H9 (cell line): ENCODE results near the gene ZSWIM5. TPM values are rescaled to one million over a fixed set of nuclear protein-coding genes. Genes with fewer than 3 reads are reported as not detected.

Experiments
- DNase-seq: peaks from one replicate; pipeline ENCODE4 v3.0.0-alpha.2; 2017
- H2AFZ ChIP-seq: one replicate; pipeline ENCODE4 v1.6.1; 2013; ENCODE audit warnings: mild to moderate bottlenecking, low read length, control low read depth, moderate library complexity
- H2AK5ac ChIP-seq: 2 replicates; pipeline ENCODE4 v1.6.1; 2013; ENCODE audit warnings: low read length, control low read depth, mixed read lengths; ENCODE audit not compliant: insufficient read length
- H2BK120ac ChIP-seq: one replicate; pipeline ENCODE4 v1.6.1; 2013; ENCODE audit warnings: low read depth, mild to moderate bottlenecking, low read length, control low read depth, inconsistent platforms; ENCODE audit not compliant: poor library complexity, severe bottlenecking
- H2BK12ac ChIP-seq: 2 replicates; pipeline ENCODE4 v1.6.1; 2013; ENCODE audit warnings: low read length, control low read depth, mixed read lengths, low read depth; ENCODE audit not compliant: insufficient read length
- H2BK15ac ChIP-seq: 2 replicates; pipeline ENCODE4 v1.6.1; 2013; ENCODE audit warnings: low read depth, low read length, control low read depth
- H2BK20ac ChIP-seq: one replicate; pipeline ENCODE4 v1.6.1; 2013; ENCODE audit warnings: low read depth, mild to moderate bottlenecking, low read length, control low read depth, inconsistent platforms; ENCODE audit not compliant: poor library complexity, severe bottlenecking
- H2BK5ac ChIP-seq: 2 replicates; pipeline ENCODE4 v1.6.1; 2013; ENCODE audit warnings: low read length, control low read depth, mixed read lengths; ENCODE audit not compliant: insufficient read length
- H3K14ac ChIP-seq: 2 replicates; pipeline ENCODE4 v1.6.1; 2013; ENCODE audit warnings: low read length, control low read depth; ENCODE audit not compliant: insufficient read depth
- H3K18ac ChIP-seq: 2 replicates; pipeline ENCODE4 v1.6.1; 2013; ENCODE audit warnings: low read depth, mild to moderate bottlenecking, mixed read lengths, low read length, control low read depth; ENCODE audit not compliant: insufficient read length
- H3K23ac ChIP-seq: 2 replicates; pipeline ENCODE4 v1.6.1; 2013; ENCODE audit warnings: low read length, control low read depth, mixed read lengths, low read depth; ENCODE audit not compliant: insufficient read length
- H3K23me2 ChIP-seq: 2 replicates; pipeline ENCODE4 v1.6.1; 2013; ENCODE audit warnings: low read depth, mild to moderate bottlenecking, mixed read lengths, low read length, control low read depth; ENCODE audit not compliant: insufficient read length, poor library complexity, severe bottlenecking
- H3K27ac ChIP-seq: 2 replicates; pipeline ENCODE4 v1.5.1; 2013; ENCODE audit warnings: low read length, control low read depth, mixed read lengths, low read depth; ENCODE audit not compliant: insufficient read length
- H3K27me3 ChIP-seq: 2 replicates; pipeline ENCODE4 v1.6.1; 2013; ENCODE audit warnings: low read length, control low read depth, inconsistent platforms; ENCODE audit not compliant: insufficient read depth
- H3K4ac ChIP-seq: 2 replicates; pipeline ENCODE4 v1.6.1; 2013; ENCODE audit warnings: low read depth, mild to moderate bottlenecking, control low read depth, inconsistent platforms, low read length, moderate library complexity
- H3K4me1 ChIP-seq: 2 replicates; pipeline ENCODE4 v1.6.1; 2013; ENCODE audit warnings: low read length, control low read depth, inconsistent platforms; ENCODE audit not compliant: insufficient read depth
- H3K4me2 ChIP-seq: 2 replicates; pipeline ENCODE4 v1.6.1; 2013; ENCODE audit warnings: low read length, control low read depth, mixed read lengths; ENCODE audit not compliant: insufficient read length, insufficient read depth
- H3K56ac ChIP-seq: 2 replicates; pipeline ENCODE4 v1.6.1; 2013; ENCODE audit warnings: low read depth, mild to moderate bottlenecking, mixed read lengths, low read length, control low read depth; ENCODE audit not compliant: insufficient read length
- H3K79me1 ChIP-seq: 2 replicates; pipeline ENCODE4 v1.6.1; 2013; ENCODE audit warnings: low read depth, mild to moderate bottlenecking, moderate library complexity, low read length, control low read depth, inconsistent platforms; ENCODE audit not compliant: insufficient read depth, poor library complexity, severe bottlenecking
- H3K79me2 ChIP-seq: 2 replicates; pipeline ENCODE4 v1.6.1; 2013; ENCODE audit warnings: low read length, control low read depth, inconsistent platforms; ENCODE audit not compliant: insufficient read depth
- H3K9ac ChIP-seq: 2 replicates; pipeline ENCODE4 v1.6.1; 2013; ENCODE audit warnings: low read length, control low read depth, mixed read lengths; ENCODE audit not compliant: insufficient read length; ENCODE audit errors: extremely low read depth
- H3K9me3 ChIP-seq: one replicate; pipeline ENCODE4 v1.6.1; 2013; ENCODE audit warnings: low read depth, low read length, inconsistent platforms; ENCODE audit not compliant: control insufficient read depth
- H3T11ph ChIP-seq: one replicate; pipeline ENCODE4 v1.6.1; 2013; ENCODE audit warnings: mild to moderate bottlenecking, low read length, control low read depth, inconsistent platforms
- H4K20me1 ChIP-seq: one replicate; pipeline ENCODE4 v1.6.1; 2013; ENCODE audit not compliant: control insufficient read depth, insufficient read length, insufficient read depth
- H4K5ac ChIP-seq: 2 replicates; pipeline ENCODE4 v1.6.1; 2013; ENCODE audit warnings: low read depth, mild to moderate bottlenecking, mixed read lengths, low read length, control low read depth; ENCODE audit not compliant: insufficient read length
- H4K8ac ChIP-seq: replicated peaks from 2 replicates; pipeline ENCODE4 v1.6.1; 2013; ENCODE audit warnings: low read length, control low read depth, mixed read lengths, low read depth; ENCODE audit not compliant: insufficient read length
- H4K91ac ChIP-seq: 2 replicates; pipeline ENCODE4 v1.6.1; 2013; ENCODE audit warnings: low read depth, mild to moderate bottlenecking, moderate library complexity, mixed read lengths, low read length, control low read depth; ENCODE audit not compliant: insufficient read length
- H3K27ac Mint-ChIP-seq, 3 experiments: 2 replicates in 2 of 3; 3 replicates in 1 of 3; pipeline ENCODE4 v1.8.0; 2020 to 2021; ENCODE audit warnings: mixed read lengths in 3 of 3, mild to moderate bottlenecking in 1 of 3, moderate library complexity in 1 of 3
- H3K27me3 Mint-ChIP-seq: 2 replicates; pipeline ENCODE4 v1.8.0; 2021; ENCODE audit warnings: low read depth, mild to moderate bottlenecking, moderate library complexity, mixed read lengths
- H3K36me3 Mint-ChIP-seq, 3 experiments: 2 replicates in 2 of 3; 3 replicates in 1 of 3; pipeline ENCODE4 v1.8.0; 2020 to 2021; ENCODE audit warnings: low read depth in 3 of 3, mixed read lengths in 3 of 3; ENCODE audit not compliant: insufficient read depth in 1 of 3
- H3K4me1 Mint-ChIP-seq, 2 experiments: 2 replicates each; pipeline ENCODE4 v1.8.0; 2020; ENCODE audit warnings: mixed read lengths in 2 of 2
- H3K4me3 Mint-ChIP-seq, 2 experiments: 2 replicates in 1 of 2; 3 replicates in 1 of 2; pipeline ENCODE4 v1.8.0; 2020 to 2021; ENCODE audit warnings: mild to moderate bottlenecking in 2 of 2, mixed read lengths in 2 of 2, moderate library complexity in 1 of 2
- H3K9me3 Mint-ChIP-seq, 2 experiments: 2 replicates in 1 of 2; 3 replicates in 1 of 2; pipeline ENCODE4 v1.8.0; 2020; ENCODE audit warnings: mild to moderate bottlenecking in 2 of 2, mixed read lengths in 2 of 2, moderate library complexity in 1 of 2
- CTCF ChIP-seq: fragments of 200-600 bp; sonication (generic); conservative IDR thresholded peaks from 3 replicates; pipeline ENCODE4 v1.8.0; 2021; ENCODE audit warnings: antibody characterized with exemption, mild to moderate bottlenecking
- WGBS: extraction: QIAGEN DNeasy Blood & Tissue Kit; methylation state at CpG from one replicate; pipeline ENCODE4 v1.1.7; 2013; ENCODE audit warnings: missing lambda C conversion rate, low lambda C conversion rate, mixed read lengths; ENCODE audit not compliant: insufficient read length; ENCODE audit errors: extremely low coverage; 5-methylcytosine and 5-hydroxymethylcytosine counted together
- total RNA-seq: library from RNA; stranded (reverse); gene quantifications from 2 replicates; pipeline ENCODE4 v1.2.1, GENCODE V29; 2021

ZSWIM5 gene
- total RNA-seq, 1 experiment from 2014 or later: 3.5 TPM

- no peak overlapping the region for H4K5ac ChIP-seq
- Mint-ChIP-seq H3K9me3 (peaks cover 0 to 2% of the 10 kb centered on the region in 2 experiments; a peak in 1 of 5 replicates), H3K4me3 (no peak overlapping the region), H3K27me3 (no peaks in the 10 kb centered on the region), H3K27ac (no peak overlapping the region), H3K36me3 (no peaks in the 10 kb centered on the region), H3K4me1 (no peaks in the 10 kb centered on the region; a peak in 1 of 4 replicates)
- H2BK12ac ChIP-seq: no peak overlapping the region
- H3K27me3 ChIP-seq: no peaks in the 10 kb centered on the region
- H2AK5ac ChIP-seq: no peak overlapping the region
- no peak overlapping the region for H3K18ac ChIP-seq
- H4K91ac ChIP-seq: no peak overlapping the region
- H3K79me2 ChIP-seq: no peaks in the 10 kb centered on the region
- H3K9me3 ChIP-seq: no peaks in the 10 kb centered on the region
- no peak overlapping the region for H3K4me2 ChIP-seq
- H3K23me2 ChIP-seq: no peaks in the 10 kb centered on the region
- no peaks in the 10 kb centered on the region for H3K79me1 ChIP-seq
- no peak overlapping the region for H3K9ac ChIP-seq
- H3K14ac ChIP-seq: no peak overlapping the region
- TF ChIP-seq CTCF: no peak
- H3K4me1 ChIP-seq: no peaks in the 10 kb centered on the region
- H2BK120ac ChIP-seq: no peak overlapping the region
- H2AFZ ChIP-seq: no peak overlapping the region
- H2BK20ac ChIP-seq: no peak overlapping the region
- no peak overlapping the region for H2BK15ac ChIP-seq
- no peak overlapping the region for H3K56ac ChIP-seq
- DNase-seq: no peak
- H3T11ph ChIP-seq: no peak overlapping the region
- H4K20me1 ChIP-seq: no peaks in the 10 kb centered on the region
- no peak overlapping the region for H4K8ac ChIP-seq
- H3K23ac ChIP-seq: no peak overlapping the region
- no peak overlapping the region for H3K4ac ChIP-seq
- WGBS: no CpG with 5 or more reads among the region's 1 CpG
- H2BK5ac ChIP-seq: no peak overlapping the region
- no peak overlapping the region for H3K27ac ChIP-seq
Measured at GRCh38 chr1:45023663-45024062, 182.7 kb downstream of the ZSWIM5 start.
